AG20443 (cell line): ENCODE measurements around the gene PRSS2.

Source experiments
- DNase-seq: peaks from one replicate; pipeline ENCODE4 v3.0.0; 2012; ENCODE audit warnings: low spot score, mixed read lengths

PRSS2 gene

GRCh38 chr7:142801601-142802295 is 31.0 kb downstream of the PRSS2 start:
- DNase-seq = no peak

- DNase-seq = no peak
Measured at GRCh38 chr7:142802301-142802700, 31.5 kb downstream of the PRSS2 start.

- DNase-seq = no peak
Measured at GRCh38 chr7:142803901-142804300, 33.1 kb downstream of the PRSS2 start.

- DNase-seq = no peak
Measured at GRCh38 chr7:142804728-142805207, 34.0 kb downstream of the PRSS2 start.

GRCh38 chr7:142805350-142806021 is 34.7 kb downstream of the PRSS2 start:
- no peak for DNase-seq

- DNase-seq = no peak
Measured at GRCh38 chr7:142806022-142806356, 35.2 kb downstream of the PRSS2 start.

GRCh38 chr7:142806957-142807356 is 36.2 kb downstream of the PRSS2 start:
- DNase-seq = no peak

- no peak for DNase-seq
Measured at GRCh38 chr7:142807855-142808460, 37.2 kb downstream of the PRSS2 start.

GRCh38 chr7:142808461-142808801 is 37.7 kb downstream of the PRSS2 start:
- DNase-seq = no peak

- DNase-seq = no peak
Measured at GRCh38 chr7:142808802-142809583, 38.2 kb downstream of the PRSS2 start.

- no peak for DNase-seq
Measured at GRCh38 chr7:142809671-142810070, 38.9 kb downstream of the PRSS2 start.

- peak; percentile 52 for DNase-seq
Measured at GRCh38 chr7:142811154-142811737, 40.5 kb downstream of the PRSS2 start.

GRCh38 chr7:142812437-142813215 is 41.9 kb downstream of the PRSS2 start:
- DNase-seq = no peak

GRCh38 chr7:142813226-142813625 is 42.5 kb downstream of the PRSS2 start:
- peak; percentile 43 for DNase-seq

GRCh38 chr7:142813699-142814098 is 42.9 kb downstream of the PRSS2 start:
- DNase-seq = no peak

- no peak for DNase-seq
Measured at GRCh38 chr7:142814451-142814850, 43.7 kb downstream of the PRSS2 start.

GRCh38 chr7:142815134-142815533 is 44.4 kb downstream of the PRSS2 start:
- DNase-seq = no peak

GRCh38 chr7:142817506-142817905 is 46.7 kb downstream of the PRSS2 start:
- DNase-seq = no peak

- DNase-seq = no peak
Measured at GRCh38 chr7:142819530-142819929, 48.8 kb downstream of the PRSS2 start.

GRCh38 chr7:142822714-142823113 is 51.9 kb downstream of the PRSS2 start:
- no peak for DNase-seq
